GM21360 (cell line): ENCODE data around the gene ITGA11.
"Not testable (repeated sequence)": the region's sequence is repeated elsewhere in the genome, so short reads cannot be mapped to it uniquely, and the experiment has no call there.

Experiments
- ATAC-seq: cut with Tn5 transposase; IDR thresholded peaks from one replicate; pipeline ENCODE4 v1.9.1; 2021; ENCODE audit warnings: mild to moderate bottlenecking, moderate library complexity; ENCODE audit not compliant: unreplicated experiment

ITGA11 gene

DNA sequence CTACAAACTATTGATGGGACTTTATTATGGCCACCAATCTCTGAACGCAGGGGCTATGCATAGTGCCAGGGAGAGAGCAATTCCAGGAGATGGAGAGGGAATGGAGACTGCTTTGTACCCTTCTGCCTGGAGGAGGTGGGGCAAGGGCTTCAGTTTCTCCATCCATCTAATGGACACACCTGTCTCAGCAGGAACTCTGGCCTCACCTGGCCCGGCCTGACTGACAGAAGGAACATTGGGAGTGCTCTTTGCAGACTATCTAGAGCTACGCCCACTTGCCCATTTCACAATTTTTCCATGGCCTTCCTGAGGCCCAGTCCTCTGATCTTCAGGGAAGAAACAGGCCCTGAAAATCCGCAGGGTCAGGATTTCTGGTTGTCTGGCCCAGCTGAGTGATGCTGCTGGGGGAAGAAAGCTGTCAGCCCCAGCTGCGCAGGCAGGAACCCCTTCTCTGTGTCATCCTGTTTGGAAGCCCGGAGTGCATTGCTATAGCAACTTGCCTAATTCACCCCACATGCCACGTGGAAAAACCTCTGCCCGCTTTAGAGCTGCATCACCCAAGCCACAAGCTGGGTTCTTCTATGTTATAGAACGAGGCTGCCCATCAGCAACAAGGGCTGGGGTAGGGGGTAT is 6.4 kb downstream of the ITGA11 start:
- ATAC-seq = no peak

DNA sequence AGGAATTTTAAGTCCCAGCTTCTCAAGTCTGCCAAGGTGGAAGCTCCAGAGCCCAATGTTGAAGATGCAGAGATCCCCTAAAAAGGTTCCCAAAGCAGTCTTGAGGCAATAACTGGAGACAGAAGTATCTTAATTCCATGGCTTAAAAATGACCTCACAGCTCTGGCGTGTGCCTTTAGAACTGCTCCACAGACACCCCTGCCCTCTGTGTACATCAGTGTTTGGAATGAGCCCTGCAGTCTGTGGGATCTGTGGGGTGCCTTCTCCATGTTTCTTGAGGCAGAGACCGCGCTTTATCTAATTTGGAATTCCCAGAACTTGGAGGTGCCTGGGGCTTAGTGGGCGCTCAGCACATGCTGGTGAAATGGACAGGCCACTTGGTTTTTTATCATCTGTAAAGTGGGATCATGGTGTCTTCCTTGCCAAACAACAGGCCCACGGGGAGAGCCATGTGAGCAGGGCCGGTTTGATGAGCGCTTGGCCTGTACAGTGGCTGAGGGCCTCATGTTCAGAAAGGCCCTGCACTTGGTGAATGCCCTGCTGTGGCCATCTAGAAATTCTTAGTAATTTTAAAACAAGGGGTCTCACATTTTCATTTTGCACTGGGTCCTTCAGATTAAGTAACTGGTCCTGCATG is 7.1 kb downstream of the ITGA11 start:
- ATAC-seq = no peak

- no peak for ATAC-seq
These were observed 8.3 kb downstream of the ITGA11 start for GRCh38 chr15:68423359-68424296.

DNA sequence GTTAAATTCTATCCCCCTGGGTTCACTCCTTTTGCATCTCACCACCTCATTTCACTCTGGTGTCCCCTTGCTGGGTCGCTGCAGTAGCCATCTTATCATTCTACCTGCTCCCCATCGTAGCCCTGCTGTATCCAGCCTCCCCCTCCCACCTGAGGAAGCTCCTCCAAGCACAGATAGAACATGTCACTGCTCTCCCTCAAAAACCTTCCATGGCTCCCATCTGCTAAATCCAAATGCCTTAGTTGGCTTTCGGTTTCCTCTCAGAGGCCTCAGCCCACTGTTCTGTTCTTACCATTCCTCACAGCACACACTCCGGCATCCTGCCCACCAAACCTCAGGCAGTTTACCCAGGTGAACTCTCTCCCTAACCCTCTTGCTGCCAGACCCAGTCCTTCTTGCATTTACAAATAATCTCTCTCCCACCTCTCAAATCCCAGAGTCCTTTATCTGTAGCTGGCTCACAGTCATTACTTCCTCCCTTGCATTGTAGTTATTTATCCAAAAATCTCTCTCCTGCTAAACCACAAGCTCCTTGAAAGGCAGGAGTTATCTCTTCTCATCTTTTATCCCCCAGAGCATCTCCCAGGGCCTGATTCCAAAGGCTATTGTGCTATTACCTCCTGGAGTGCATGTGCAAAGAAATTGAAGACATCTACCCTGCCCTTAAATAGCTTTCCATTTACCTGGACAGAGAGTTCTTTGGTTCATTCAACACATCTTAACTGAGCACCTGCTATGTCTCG is 9.4 kb downstream of the ITGA11 start:
- ATAC-seq = not testable (repeated sequence)

DNA sequence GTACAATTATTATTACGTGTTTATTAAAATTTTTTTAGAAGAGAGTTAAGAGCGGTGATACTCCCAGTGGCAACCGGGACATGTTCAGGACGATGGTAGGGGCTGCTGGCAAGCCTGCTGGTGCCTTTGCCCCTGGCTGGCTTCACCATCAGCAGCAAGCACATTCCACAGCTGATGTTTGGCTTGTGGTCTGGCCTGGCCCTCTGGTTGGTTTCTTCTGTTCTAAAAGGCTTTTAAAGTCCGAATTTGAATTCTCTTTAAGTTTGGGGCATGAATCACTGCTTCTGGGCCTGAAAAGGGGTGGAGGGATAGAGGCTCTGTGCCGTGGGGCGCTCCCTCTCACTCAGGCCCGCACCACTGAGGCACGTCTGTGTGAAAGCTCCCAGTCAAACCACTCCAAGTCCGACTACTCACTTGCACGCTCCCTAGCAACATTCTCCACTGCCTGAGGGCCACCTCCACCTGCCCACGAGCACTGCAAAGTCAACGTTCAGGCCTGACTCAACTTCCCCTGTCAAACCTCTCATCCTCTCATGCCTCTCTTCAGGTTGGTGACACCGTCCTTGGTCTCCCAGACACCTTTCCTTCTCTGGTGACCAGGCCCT is 10.1 kb downstream of the ITGA11 start:
- no peak for ATAC-seq

DNA sequence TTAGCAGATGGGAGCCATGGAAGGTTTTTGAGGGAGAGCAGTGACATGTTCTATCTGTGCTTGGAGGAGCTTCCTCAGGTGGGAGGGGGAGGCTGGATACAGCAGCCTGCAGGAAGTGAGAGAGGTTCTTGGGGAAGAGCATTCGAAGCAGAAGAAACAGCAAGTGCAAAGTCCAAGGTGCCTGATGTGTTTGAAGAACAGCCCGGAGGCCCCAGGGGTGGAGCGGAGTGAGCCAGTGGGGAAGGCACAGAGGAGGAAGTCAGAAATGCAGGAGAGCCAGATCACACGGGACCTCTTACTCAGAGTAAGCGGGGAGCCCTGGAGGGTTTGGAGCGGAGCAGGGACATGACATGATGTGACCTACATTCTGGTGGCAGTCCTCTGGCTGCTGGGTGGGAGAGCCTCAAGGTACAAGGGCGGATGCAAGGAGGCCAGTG is 10.8 kb downstream of the ITGA11 start:
- no peak for ATAC-seq

- ATAC-seq = no peak
These were observed 11.7 kb downstream of the ITGA11 start for GRCh38 chr15:68420186-68420684.

GRCh38 chr15:68419301-68420175 is 12.4 kb downstream of the ITGA11 start:
- ATAC-seq = no peak

DNA sequence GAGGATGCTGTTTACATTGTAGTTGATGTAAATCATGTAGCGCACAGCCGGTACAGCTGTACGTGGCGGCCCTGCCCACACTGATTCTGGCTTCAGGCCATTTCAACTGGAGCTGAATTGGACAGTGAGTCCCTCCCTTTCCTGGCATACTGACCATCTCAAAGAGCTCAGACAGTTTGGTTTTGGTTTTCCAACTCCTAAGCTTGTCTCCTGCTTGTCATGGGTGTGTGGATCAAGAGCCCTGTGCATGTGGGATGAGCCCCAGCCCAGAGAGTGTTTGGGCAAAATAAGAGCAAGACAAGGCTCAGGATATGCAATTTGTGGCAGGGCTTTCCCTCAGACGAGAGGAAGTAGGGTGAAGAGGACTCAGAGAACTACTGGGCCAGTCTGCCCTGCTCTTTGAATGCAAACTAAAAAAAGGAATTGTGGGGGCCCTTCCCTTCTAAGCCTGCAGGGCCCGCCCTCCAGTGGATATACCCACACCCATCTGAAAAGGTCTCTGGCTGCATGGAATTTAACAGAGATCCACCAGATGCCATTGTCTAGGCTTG is 13.3 kb downstream of the ITGA11 start:
- no peak for ATAC-seq

- ATAC-seq = no peak
These were observed 14.1 kb downstream of the ITGA11 start for GRCh38 chr15:68417897-68418296.

DNA sequence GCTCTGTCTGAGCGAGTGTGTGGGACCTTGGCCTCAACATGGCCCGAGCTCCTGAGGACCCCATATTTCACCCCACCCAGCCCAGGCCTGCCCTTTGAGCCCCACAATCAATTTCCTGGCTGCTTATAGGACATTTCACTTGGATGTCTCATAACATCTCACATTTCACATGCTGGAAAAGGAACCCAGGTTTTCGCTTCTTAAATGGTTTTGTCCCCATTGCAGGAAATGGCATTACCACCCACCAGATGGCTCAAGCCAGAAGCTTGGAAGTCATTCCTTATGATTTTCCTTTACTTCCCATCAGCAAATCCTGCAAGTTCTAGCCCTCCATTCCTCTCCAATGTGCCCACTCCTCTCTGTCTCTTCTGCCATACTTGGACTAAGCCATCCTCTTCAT is 14.9 kb downstream of the ITGA11 start:
- ATAC-seq = no peak

DNA sequence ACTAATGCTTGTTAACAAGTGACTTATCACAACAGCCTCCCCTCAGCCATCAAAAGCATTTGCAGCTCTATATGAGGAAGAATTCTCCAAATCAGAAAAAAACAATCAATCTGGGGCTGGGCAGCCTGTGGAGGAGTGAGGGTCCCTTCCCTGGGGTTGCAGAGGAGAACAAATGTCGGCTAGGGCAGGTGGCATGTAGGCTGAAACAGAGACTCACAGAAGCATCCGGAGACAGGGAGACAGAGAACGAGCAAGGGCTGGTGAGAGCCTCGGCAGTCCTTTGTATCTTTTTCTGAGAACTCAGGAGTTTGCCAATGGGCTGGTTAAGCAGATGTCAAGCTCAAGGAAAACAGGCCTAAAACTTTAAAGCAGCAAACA is 15.8 kb downstream of the ITGA11 start:
- no peak for ATAC-seq

DNA sequence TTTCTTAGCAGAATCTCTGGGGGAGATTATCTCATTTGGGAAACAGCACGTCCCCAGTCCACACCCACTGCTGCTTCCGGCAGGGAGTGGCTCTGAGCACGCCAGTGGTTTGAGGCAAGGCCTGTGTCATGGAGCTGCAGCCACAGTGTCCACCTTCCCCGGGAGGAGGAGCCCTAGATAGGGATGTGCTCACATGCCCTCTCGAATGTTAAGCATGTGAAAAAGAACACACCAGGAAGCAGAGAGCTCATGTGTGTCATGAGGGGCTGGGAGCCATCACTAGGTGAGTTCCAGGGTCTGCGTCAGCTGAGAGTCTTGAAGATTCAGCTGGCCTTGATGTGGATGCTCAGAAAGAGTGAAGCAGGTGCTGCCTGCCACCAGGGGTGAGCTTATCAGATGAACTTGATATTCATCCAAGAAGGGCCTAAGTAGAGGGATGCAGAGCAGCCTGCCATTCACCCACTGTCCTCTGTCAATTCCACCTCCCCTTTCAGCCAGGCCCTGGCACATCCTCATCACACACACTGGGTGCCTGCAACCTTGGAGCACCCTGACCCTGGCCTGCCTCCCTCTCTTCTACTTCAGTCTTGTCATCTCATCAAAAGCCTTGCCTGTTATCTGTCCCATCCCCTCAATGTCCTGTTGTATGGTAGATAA is 16.3 kb downstream of the ITGA11 start:
- ATAC-seq = no peak

DNA sequence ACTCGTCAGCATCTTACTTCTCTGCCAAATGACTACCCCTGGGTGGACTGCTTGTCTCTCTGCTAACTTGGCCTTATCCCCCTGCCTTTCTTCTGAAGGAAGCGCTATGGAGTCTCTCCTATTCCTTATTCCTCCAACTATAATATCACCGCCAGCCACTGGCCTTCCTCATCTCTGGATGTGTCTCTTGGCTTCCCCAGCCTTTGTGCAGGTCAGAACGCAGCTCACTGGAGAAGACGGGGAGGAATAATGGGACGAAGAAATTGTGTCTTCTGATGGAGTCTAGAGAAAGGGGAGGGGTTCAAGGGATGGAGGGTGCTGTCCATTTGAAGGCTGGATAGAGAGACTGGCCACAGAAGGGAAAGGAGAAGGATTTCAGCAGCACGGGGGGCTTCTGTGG is 16.9 kb downstream of the ITGA11 start:
- no peak for ATAC-seq

- ATAC-seq = no peak
These were observed 17.4 kb downstream of the ITGA11 start for GRCh38 chr15:68414591-68414990.

GRCh38 chr15:68414206-68414555 is 17.8 kb downstream of the ITGA11 start:
- no peak for ATAC-seq

DNA sequence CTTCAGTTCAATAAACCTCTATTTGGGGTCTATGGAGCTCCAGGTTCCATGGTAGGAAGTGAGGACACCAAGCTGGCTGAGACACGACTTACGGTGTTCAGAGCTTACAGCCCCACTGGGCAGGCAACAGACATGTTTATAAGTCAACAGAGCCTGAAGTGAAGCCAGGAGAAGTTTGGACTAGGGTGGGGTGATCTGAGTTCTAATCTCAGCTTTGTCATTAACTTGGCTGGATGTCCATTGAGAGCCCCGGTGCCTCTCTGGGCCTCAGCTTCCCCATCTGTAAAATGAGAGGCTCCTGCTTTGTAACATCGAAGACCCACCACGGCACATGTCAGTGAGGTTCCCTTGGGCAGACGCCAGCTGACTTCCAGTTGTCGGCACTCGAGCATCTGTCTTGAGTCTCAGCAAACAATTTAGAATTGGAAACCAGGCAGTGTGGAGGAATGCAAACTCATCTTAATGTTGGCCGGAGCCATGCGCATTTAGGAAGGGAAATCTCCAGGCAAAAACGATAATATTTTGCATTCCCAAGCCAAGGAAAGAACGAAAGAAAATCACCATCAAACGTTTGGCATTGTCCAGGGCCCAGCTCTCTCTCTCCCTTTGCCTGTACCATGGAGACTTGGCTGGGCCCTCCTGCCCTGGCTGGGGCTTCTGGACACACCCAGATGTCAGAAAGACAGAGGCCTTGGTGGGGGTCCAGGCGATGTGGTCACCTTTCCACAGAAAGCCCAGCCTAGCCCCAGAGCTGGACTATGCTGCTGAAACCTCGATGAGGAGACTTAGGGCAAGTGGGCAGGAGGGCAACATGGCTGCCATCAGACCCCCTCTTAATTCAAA is 18.4 kb downstream of the ITGA11 start:
- no peak for ATAC-seq

GRCh38 chr15:68412218-68412617 is 19.7 kb downstream of the ITGA11 start:
- ATAC-seq = no peak
